Liver (tissue), 9 donors: ENCODE results near the gene ILKAP. TPM values are rescaled to one million over a fixed set of nuclear protein-coding genes. Genes with fewer than 3 reads are reported as not detected.

Experiments
- DNase-seq: peaks from one replicate; pipeline ENCODE4 v3.0.0-alpha.2; 2017; ENCODE audit warnings: low spot score
- H3K27ac ChIP-seq, 2 donors: one replicate each; pipeline ENCODE4 v1.7.0; 2013; ENCODE audit warnings: inconsistent platforms in 2 of 2, low read length in 2 of 2, control low read depth in 1 of 2, low read depth in 1 of 2, mild to moderate bottlenecking in 1 of 2
- H3K27me3 ChIP-seq, 4 donors: one replicate each; pipeline versions ENCODE4 v1.6.1 to v1.7.0; 2013; ENCODE audit warnings: low read length in 3 of 4, inconsistent platforms in 1 of 4, mild to moderate bottlenecking in 1 of 4, moderate library complexity in 1 of 4; ENCODE audit not compliant: control insufficient read depth in 4 of 4, insufficient read depth in 4 of 4
- H3K36me3 ChIP-seq, 4 donors: one replicate each; pipeline versions ENCODE4 v1.6.1 to v1.7.0; 2013; ENCODE audit warnings: low read length in 3 of 4, mild to moderate bottlenecking in 3 of 4, low read depth in 1 of 4, moderate library complexity in 1 of 4; ENCODE audit not compliant: control insufficient read depth in 4 of 4, insufficient read depth in 3 of 4
- H3K4me1 ChIP-seq, 4 donors: one replicate each; pipeline versions ENCODE4 v1.6.1 to v1.7.0; 2013; ENCODE audit warnings: low read length in 3 of 4, mild to moderate bottlenecking in 3 of 4, moderate library complexity in 1 of 4; ENCODE audit not compliant: control insufficient read depth in 4 of 4, insufficient read depth in 4 of 4
- H3K4me3 ChIP-seq, 3 donors: one replicate each; pipeline versions ENCODE4 v1.6.1 to v1.7.0; 2013; ENCODE audit warnings: low read length in 3 of 3, control low read depth in 1 of 3, low read depth in 1 of 3, mild to moderate bottlenecking in 1 of 3
- H3K9ac ChIP-seq, 2 donors: one replicate each; pipeline ENCODE4 v1.7.0; 2013; ENCODE audit warnings: low read length in 2 of 2, mild to moderate bottlenecking in 2 of 2, moderate library complexity in 2 of 2, control low read depth in 1 of 2, low read depth in 1 of 2
- H3K9me3 ChIP-seq, 4 donors: one replicate each; pipeline versions ENCODE4 v1.6.1 to v1.7.0; 2013; ENCODE audit warnings: low read length in 3 of 4; ENCODE audit not compliant: control insufficient read depth in 4 of 4
- CTCF ChIP-seq: fragments of 150-350 bp; IDR thresholded peaks from 2 replicates; pipeline ENCODE4 v1.5.1; 2017; ENCODE audit warnings: improper control_type of control experiment, low read depth, low read length; ENCODE audit not compliant: missing input control
- EGR1 ChIP-seq, 2 donors: IDR thresholded peaks; 2 replicates each; pipeline ENCODE4 v1.6.1; 2016 to 2018; ENCODE audit warnings: antibody characterized with exemption in 2 of 2, low read depth in 2 of 2
- FOXA1 ChIP-seq: IDR thresholded peaks from 2 replicates; pipeline ENCODE4 v1.6.1; 2016; ENCODE audit warnings: antibody characterized with exemption
- FOXA2 ChIP-seq: IDR thresholded peaks from 2 replicates; pipeline ENCODE4 v1.6.1; 2016; ENCODE audit warnings: antibody characterized with exemption
- HNF4A ChIP-seq, 2 donors: conservative IDR thresholded peaks; 2 replicates each; pipeline ENCODE4 v1.6.1; 2016; ENCODE audit warnings: antibody characterized with exemption in 2 of 2, mild to moderate bottlenecking in 2 of 2
- HNF4G ChIP-seq: IDR thresholded peaks from 2 replicates; pipeline ENCODE4 v1.6.1; 2016; ENCODE audit warnings: antibody characterized with exemption
- MAX ChIP-seq: IDR thresholded peaks from 2 replicates; pipeline ENCODE4 v1.6.1; 2016; ENCODE audit warnings: antibody characterized with exemption
- REST ChIP-seq: IDR thresholded peaks from 2 replicates; pipeline ENCODE4 v1.6.1; 2016; ENCODE audit warnings: antibody characterized with exemption, mild to moderate bottlenecking
- RXRA ChIP-seq, 2 donors: IDR thresholded peaks; 2 replicates each; pipeline ENCODE4 v1.6.1; 2017 to 2018; ENCODE audit warnings: antibody characterized with exemption in 2 of 2, mild to moderate bottlenecking in 1 of 2
- SP1 ChIP-seq: IDR thresholded peaks from 2 replicates; pipeline ENCODE4 v1.6.1; 2018; ENCODE audit warnings: antibody characterized with exemption, mild to moderate bottlenecking
- YY1 ChIP-seq: IDR thresholded peaks from 2 replicates; pipeline ENCODE4 v1.6.1; 2016; ENCODE audit warnings: antibody characterized with exemption, mild to moderate bottlenecking
- ZBTB33 ChIP-seq: IDR thresholded peaks from 2 replicates; pipeline ENCODE4 v1.6.1; 2016; ENCODE audit warnings: antibody characterized with exemption
- WGBS: extraction: QIAGEN DNeasy Blood & Tissue Kit; methylation state at CpG from one replicate; pipeline ENCODE4 v1.1.7; 2013; 5-methylcytosine and 5-hydroxymethylcytosine counted together
- polyA plus RNA-seq, 2 donors: library from polyadenylated mRNA; stranded (reverse) in 1 of 2; unstranded in 1 of 2; fragments of 200-250 nt in 1 of 2; fragments of >200 nt in 1 of 2; fragmentation: Nextera tagmentation in 1 of 2; extraction: Ambion mirVana in 1 of 2; gene quantifications; one replicate each; pipeline versions ENCODE4 v1.2.1 to v1.2.3, GENCODE V29; 2013 to 2015
- total RNA-seq, 2 donors: library from RNA; depleted of rRNA; stranded (reverse); fragments of >200 nt; gene quantifications; one replicate each; pipeline ENCODE4 v1.2.3, GENCODE V29; 2014
- donor health status: healthy.
- donor health status: healthy.
- donor health status: healthy.
- donor health status: healthy.
- donor health status: healthy.

The ILKAP gene
- total and polyA plus RNA-seq, 4 donors: 15.0 to 21.1 (median 20.0) TPM

GRCh38 chr2:238123218-238123971 lies 80.1 kb downstream of the ILKAP start:
- Histone ChIP-seq H3K27ac (no peak overlapping the region), H3K36me3 (no peaks in the 10 kb centered on the region), H3K27me3 (no peaks in the 10 kb centered on the region), H3K4me1 (no peaks in the 10 kb centered on the region), H3K9me3 (no peaks in the 10 kb centered on the region), H3K4me3 (no peak overlapping the region), H3K9ac (no peak overlapping the region)
- WGBS: 88% methylated on average over 22 of the region's 22 CpGs
- DNase-seq: no peak
- TF ChIP-seq RXRA (IDR thresholded peaks at IDR 0.05) (no peak), ZBTB33 (no peak), REST (no peak), MAX (no peak), HNF4G (no peak), FOXA2 (no peak), EGR1 (IDR thresholded peaks at IDR 0.05; ENCODE audit: low read depth in 2 of 2) (no peak), HNF4A (conservative IDR thresholded peaks at IDR 0.05) (no peak), FOXA1 (no peak), CTCF (no peak), YY1 (no peak)

- no peak for DNase-seq
- H3K9me3 ChIP-seq: no peaks in the 10 kb centered on the region
- WGBS: 93% methylated on average over 29 of the region's 29 CpGs
- H3K4me3 ChIP-seq: no peak overlapping the region
- no peaks in the 10 kb centered on the region for H3K27me3 ChIP-seq
- H3K27ac ChIP-seq: no peak overlapping the region
- no peaks in the 10 kb centered on the region for H3K4me1 ChIP-seq
- no peaks in the 10 kb centered on the region for H3K36me3 ChIP-seq
- no peak overlapping the region for H3K9ac ChIP-seq
- TF ChIP-seq ZBTB33 (no peak), REST (no peak), SP1 (no peak), CTCF (no peak)
Measured at GRCh38 chr2:238122287-238123217, 80.9 kb downstream of the ILKAP start.
